CD14-positive monocyte (primary cell): Measurements from ENCODE around the gene PNPLA3. TPM values are rescaled to one million over a fixed set of nuclear protein-coding genes. Genes with fewer than 3 reads are reported as not detected.

Experiments used
- DNase-seq, 3 donors: peaks; one replicate each; pipeline ENCODE4 v3.0.0-alpha.2; 2011 to 2022
- H2AFZ ChIP-seq: 2 replicates; pipeline ENCODE4 v1.6.0; 2012; ENCODE audit warnings: mild to moderate bottlenecking, low read depth, low read length, inconsistent platforms; ENCODE audit not compliant: insufficient read depth, poor library complexity, severe bottlenecking
- H3K27ac ChIP-seq, 2 donors: 1 replicate in 1 of 2; 2 replicates in 1 of 2; pipeline ENCODE4 v1.5.1; 2012 to 2013; ENCODE audit warnings: low read length in 2 of 2, control low read depth in 1 of 2, inconsistent platforms in 1 of 2, low read depth in 1 of 2, mild to moderate bottlenecking in 1 of 2
- H3K27me3 ChIP-seq, 2 donors: one replicate each; pipeline versions ENCODE4 v1.6.0 to v1.6.1; 2011 to 2013; ENCODE audit warnings: low read length in 2 of 2; ENCODE audit not compliant: control insufficient read depth in 2 of 2, insufficient read depth in 2 of 2
- H3K36me3 ChIP-seq, 2 donors: replicated peaks in 1 of 2; 1 replicate in 1 of 2; 2 replicates in 1 of 2; pipeline versions ENCODE4 v1.5.1 to v1.6.1; 2012 to 2013; ENCODE audit warnings: low read length in 2 of 2, control low read depth in 1 of 2, inconsistent platforms in 1 of 2, mild to moderate bottlenecking in 1 of 2; ENCODE audit not compliant: insufficient read depth in 2 of 2, control insufficient read depth in 1 of 2
- H3K4me1 ChIP-seq, 2 donors: 1 replicate in 1 of 2; 2 replicates in 1 of 2; pipeline versions ENCODE4 v1.5.1 to v1.6.1; 2012 to 2013; ENCODE audit warnings: low read length in 2 of 2, control low read depth in 1 of 2, inconsistent platforms in 1 of 2, mild to moderate bottlenecking in 1 of 2, moderate library complexity in 1 of 2; ENCODE audit not compliant: insufficient read depth in 2 of 2, control insufficient read depth in 1 of 2
- H3K4me2 ChIP-seq: replicated peaks from 2 replicates; pipeline ENCODE3; 2012; ENCODE audit warnings: low read length, moderate library complexity, mild to moderate bottlenecking; ENCODE audit not compliant: poor library complexity, severe bottlenecking; ENCODE audit errors: extremely low read depth
- H3K4me3 ChIP-seq, 3 experiments: fragments of 200-600 bp in 1 of 3; sonication (generic) in 1 of 3; replicated peaks in 1 of 3; 1 replicate in 2 of 3; 2 replicates in 1 of 3; pipeline ENCODE4 v1.5.1; 2011 to 2013; ENCODE audit warnings: low read length in 3 of 3, mild to moderate bottlenecking in 3 of 3, control low read depth in 2 of 3, low read depth in 2 of 3, inconsistent platforms in 1 of 3, moderate library complexity in 1 of 3
- H3K79me2 ChIP-seq: 2 replicates; pipeline ENCODE4 v1.6.0; 2012; ENCODE audit warnings: mild to moderate bottlenecking, control low read depth, inconsistent platforms, low read length, moderate library complexity; ENCODE audit not compliant: insufficient read depth
- H3K9ac ChIP-seq: 2 replicates; pipeline ENCODE4 v1.6.0; 2017; ENCODE audit warnings: low read length, mild to moderate bottlenecking; ENCODE audit not compliant: insufficient read depth, poor library complexity, severe bottlenecking
- H3K9me3 ChIP-seq, 2 donors: replicated peaks in 1 of 2; 1 replicate in 1 of 2; 2 replicates in 1 of 2; pipeline versions ENCODE4 v1.5.1 to v1.6.1; 2012 to 2013; ENCODE audit warnings: low read length in 2 of 2, control low read depth in 1 of 2; ENCODE audit not compliant: control insufficient read depth in 1 of 2, insufficient read depth in 1 of 2
- H4K20me1 ChIP-seq: 2 replicates; pipeline ENCODE4 v1.6.0; 2012; ENCODE audit warnings: mild to moderate bottlenecking, low read length, control low read depth, moderate library complexity; ENCODE audit not compliant: insufficient read depth
- H3K27ac Mint-ChIP-seq, 7 donors: one replicate each; pipeline ENCODE4 v1.8.0; 2020; ENCODE audit warnings: mild to moderate bottlenecking in 7 of 7, mixed read lengths in 7 of 7, moderate library complexity in 6 of 7, inconsistent platforms in 2 of 7
- H3K27me3 Mint-ChIP-seq, 3 donors: one replicate each; pipeline ENCODE4 v1.8.0; 2021 to 2022; ENCODE audit warnings: low read depth in 3 of 3, mild to moderate bottlenecking in 3 of 3, mixed read lengths in 3 of 3, moderate library complexity in 3 of 3, inconsistent platforms in 1 of 3
- H3K36me3 Mint-ChIP-seq, 2 donors: one replicate each; pipeline ENCODE4 v1.8.0; 2020; ENCODE audit warnings: mixed read lengths in 2 of 2, inconsistent platforms in 1 of 2, mild to moderate bottlenecking in 1 of 2
- H3K4me1 Mint-ChIP-seq: one replicate; pipeline ENCODE4 v1.8.0; 2020; ENCODE audit warnings: mild to moderate bottlenecking, mixed read lengths
- H3K4me3 Mint-ChIP-seq, 2 donors: one replicate each; pipeline ENCODE4 v1.8.0; 2020; ENCODE audit warnings: mild to moderate bottlenecking in 2 of 2, mixed read lengths in 2 of 2, moderate library complexity in 1 of 2
- H3K9me3 Mint-ChIP-seq, 7 donors: one replicate each; pipeline ENCODE4 v1.8.0; 2020 to 2022; ENCODE audit warnings: mixed read lengths in 7 of 7, mild to moderate bottlenecking in 6 of 7, moderate library complexity in 6 of 7, inconsistent platforms in 2 of 7
- WGBS: methylation state at CpG from one replicate; pipeline ENCODE4 v1.1.5; 2013; ENCODE audit warnings: missing lambda C conversion rate; ENCODE audit not compliant: insufficient coverage; 5-methylcytosine and 5-hydroxymethylcytosine counted together
- intact Hi-C, 2 donors: fragments of 100-400 bp; cut with micrococcal nuclease; formaldehyde crosslinking; loops; one replicate each; pipeline versions ENCODE4 v1.15.0 to v1.15.1; 2023
- polyA plus RNA-seq, 3 donors: library from polyadenylated mRNA; depleted of rRNA in 1 of 3; unstranded in 2 of 3; stranded (reverse) in 1 of 3; fragments of 300-500 nt in 2 of 3; fragments of >200 nt in 1 of 3; fragmentation: Illumina TruSeq in 2 of 3; gene quantifications; 1 replicate in 2 of 3; 2 replicates in 1 of 3; pipeline ENCODE4 v1.2.3, GENCODE V29; 2012 to 2021
- TF ChIP-seq, protein P1 (sequence below): fragments of 200-600 bp; IDR thresholded peaks from one replicate; pipeline ENCODE4 v1.8.0; 2022; ENCODE audit warnings: antibody characterized with exemption, mild to moderate bottlenecking

Gene PNPLA3
- polyA plus RNA-seq, 3 donors = not detected

DNA sequence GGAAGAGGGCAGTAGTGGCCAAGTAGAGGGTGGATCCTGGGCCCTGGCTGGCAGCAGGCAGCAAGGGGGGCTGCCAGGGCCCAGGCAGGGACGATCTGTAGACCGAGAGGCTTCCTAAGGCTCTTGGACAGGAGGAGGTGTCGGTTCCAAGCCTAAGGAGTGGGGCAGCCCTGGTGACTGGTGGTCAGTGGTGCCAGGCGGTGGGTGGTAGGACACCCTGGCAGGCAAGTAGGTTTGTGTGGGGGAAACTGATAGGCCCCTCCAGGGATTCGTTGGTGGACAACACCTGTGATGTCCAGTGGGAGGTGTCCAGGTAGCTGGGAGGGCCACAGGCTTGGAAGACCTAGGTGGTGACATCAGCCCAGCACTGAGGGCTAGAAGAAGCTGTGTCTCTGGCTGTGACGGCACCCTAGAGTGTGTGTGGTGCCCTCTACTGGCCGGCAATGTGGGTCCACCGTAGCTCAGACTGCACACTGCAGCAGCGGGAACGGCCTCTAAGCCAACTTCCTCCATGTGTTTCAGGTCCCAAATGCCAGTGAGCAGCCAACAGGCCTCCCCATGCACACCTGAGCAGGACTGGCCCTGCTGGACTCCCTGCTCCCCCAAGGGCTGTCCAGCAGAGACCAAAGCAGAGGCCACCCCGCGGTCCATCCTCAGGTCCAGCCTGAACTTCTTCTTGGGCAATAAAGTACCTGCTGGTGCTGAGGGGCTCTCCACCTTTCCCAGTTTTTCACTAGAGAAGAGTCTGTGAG, 22.2 kb downstream of the PNPLA3 start:
- Histone ChIP-seq H3K4me2 (no peak overlapping the region), H3K36me3 (no peaks in the 10 kb centered on the region), H3K27ac (no peak overlapping the region), H3K9ac (no peak overlapping the region), H2AFZ (no peak overlapping the region), H3K4me3 (no peak overlapping the region), H3K79me2 (no peaks in the 10 kb centered on the region), H3K4me1 (no peaks in the 10 kb centered on the region), H4K20me1 (no peaks in the 10 kb centered on the region), H3K9me3 (peaks cover 0 to 3% of the 10 kb centered on the region in 2 donors), H3K27me3 (no peaks in the 10 kb centered on the region)
- H3K27ac Mint-ChIP-seq = peak overlapping the region in 1 of 7 donors; percentile 28
- H3K36me3 Mint-ChIP-seq = no peaks in the 10 kb centered on the region
- TF ChIP-seq, protein P1, sequence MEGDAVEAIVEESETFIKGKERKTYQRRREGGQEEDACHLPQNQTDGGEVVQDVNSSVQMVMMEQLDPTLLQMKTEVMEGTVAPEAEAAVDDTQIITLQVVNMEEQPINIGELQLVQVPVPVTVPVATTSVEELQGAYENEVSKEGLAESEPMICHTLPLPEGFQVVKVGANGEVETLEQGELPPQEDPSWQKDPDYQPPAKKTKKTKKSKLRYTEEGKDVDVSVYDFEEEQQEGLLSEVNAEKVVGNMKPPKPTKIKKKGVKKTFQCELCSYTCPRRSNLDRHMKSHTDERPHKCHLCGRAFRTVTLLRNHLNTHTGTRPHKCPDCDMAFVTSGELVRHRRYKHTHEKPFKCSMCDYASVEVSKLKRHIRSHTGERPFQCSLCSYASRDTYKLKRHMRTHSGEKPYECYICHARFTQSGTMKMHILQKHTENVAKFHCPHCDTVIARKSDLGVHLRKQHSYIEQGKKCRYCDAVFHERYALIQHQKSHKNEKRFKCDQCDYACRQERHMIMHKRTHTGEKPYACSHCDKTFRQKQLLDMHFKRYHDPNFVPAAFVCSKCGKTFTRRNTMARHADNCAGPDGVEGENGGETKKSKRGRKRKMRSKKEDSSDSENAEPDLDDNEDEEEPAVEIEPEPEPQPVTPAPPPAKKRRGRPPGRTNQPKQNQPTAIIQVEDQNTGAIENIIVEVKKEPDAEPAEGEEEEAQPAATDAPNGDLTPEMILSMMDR = peak; percentile 87
- H3K4me3 Mint-ChIP-seq = no peak overlapping the region
- peaks cover 2% of the 10 kb centered on the region for H3K4me1 Mint-ChIP-seq
- intact Hi-C loops = no loop called here
- WGBS = 40% methylated on average over 10 of the region's 12 CpGs
- H3K27me3 Mint-ChIP-seq = peaks cover 6 to 12% (median 7%) of the 10 kb centered on the region in 3 donors
- peaks cover 0 to 6% (median 5%) of the 10 kb centered on the region in 7 donors for H3K9me3 Mint-ChIP-seq
- DNase-seq = peak; percentile 55 to 67 (median 66)

DNA sequence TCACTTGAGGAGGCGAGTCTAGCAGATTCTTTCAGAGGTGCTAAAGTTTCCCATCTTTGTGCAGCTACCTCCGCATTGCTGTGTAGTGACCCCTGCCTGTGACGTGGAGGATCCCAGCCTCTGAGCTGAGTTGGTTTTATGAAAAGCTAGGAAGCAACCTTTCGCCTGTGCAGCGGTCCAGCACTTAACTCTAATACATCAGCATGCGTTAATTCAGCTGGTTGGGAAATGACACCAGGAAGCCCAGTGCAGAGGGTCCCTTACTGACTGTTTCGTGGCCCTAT, 22.7 kb downstream of the PNPLA3 start:
- Histone ChIP-seq H3K36me3 (no peaks in the 10 kb centered on the region), H3K27me3 (no peaks in the 10 kb centered on the region), H3K27ac (no peak overlapping the region), H4K20me1 (no peaks in the 10 kb centered on the region), H3K9me3 (peaks cover 0 to 3% of the 10 kb centered on the region in 2 donors), H3K79me2 (no peaks in the 10 kb centered on the region), H2AFZ (no peak overlapping the region), H3K4me3 (no peak overlapping the region), H3K4me1 (no peaks in the 10 kb centered on the region), H3K9ac (no peak overlapping the region), H3K4me2 (no peak overlapping the region)
- no peaks in the 10 kb centered on the region for H3K36me3 Mint-ChIP-seq
- intact Hi-C loops = no loop called here
- H3K9me3 Mint-ChIP-seq = peaks cover 0 to 6% (median 5%) of the 10 kb centered on the region in 7 donors
- 82% methylated on average over 4 of the region's 7 CpGs for WGBS
- H3K4me3 Mint-ChIP-seq = no peak overlapping the region
- TF ChIP-seq, protein P1 = no peak
- DNase-seq = no peak
- peaks cover 6 to 12% (median 8%) of the 10 kb centered on the region in 3 donors for H3K27me3 Mint-ChIP-seq
- no peak overlapping the region for H3K27ac Mint-ChIP-seq
- H3K4me1 Mint-ChIP-seq = peaks cover 2% of the 10 kb centered on the region
